ENCODE measurements around the gene SLC18A3. TPM values are rescaled to one million over a fixed set of nuclear protein-coding genes. Genes with fewer than 3 reads are reported as not detected.

SLC18A3 gene
- total RNA-seq, 1 experiment from 2014 or later: not detected

GRCh38 chr10:49642311-49642710 lies 32.2 kb downstream of the SLC18A3 start:
- no peak overlapping the region for H3K27ac ChIP-seq (ENCODE audit: insufficient read length, low read depth, low read length)
- no peak overlapping the region for H3K9ac ChIP-seq (ENCODE audit: extremely low read depth, insufficient read length, low read length)
- no peak for DNase-seq
- H3K4ac ChIP-seq (ENCODE audit: low read depth, low read length): no peak overlapping the region
- peaks cover 51% of the 10 kb centered on the region for H3K27me3 Mint-ChIP-seq (ENCODE audit: low read depth)
- H4K20me1 ChIP-seq (ENCODE audit: control insufficient read depth, insufficient read depth, insufficient read length): no peaks in the 10 kb centered on the region
- H2BK5ac ChIP-seq (ENCODE audit: insufficient read length, low read length): no peak overlapping the region
- no peak overlapping the region for H3K23ac ChIP-seq (ENCODE audit: insufficient read length, low read depth, low read length)
- no peaks in the 10 kb centered on the region for H3K79me2 ChIP-seq (ENCODE audit: insufficient read depth, low read length)
- no peaks in the 10 kb centered on the region for H3K9me3 ChIP-seq (ENCODE audit: control insufficient read depth, low read depth, low read length)
- WGBS (ENCODE audit: extremely low coverage, insufficient read length, low lambda C conversion rate): no CpG with 5 or more reads among the region's 3 CpGs
- H2BK20ac ChIP-seq (ENCODE audit: low read depth, low read length, poor library complexity, severe bottlenecking): no peak overlapping the region
- no peak overlapping the region for H2AK5ac ChIP-seq (ENCODE audit: insufficient read length, low read length)
- H3K4me2 ChIP-seq (ENCODE audit: insufficient read depth, insufficient read length, low read length): no peak overlapping the region
- H3K14ac ChIP-seq (ENCODE audit: insufficient read depth, low read length): no peak overlapping the region; the same call in 1 of the 2 replicates
- peaks cover 0 to 8% of the 10 kb centered on the region in 2 experiments; a peak in 1 of 4 replicates for H3K4me1 Mint-ChIP-seq
- H3K27me3 ChIP-seq (ENCODE audit: insufficient read depth, low read length): no peaks in the 10 kb centered on the region
- no peaks in the 10 kb centered on the region for H3K36me3 Mint-ChIP-seq (ENCODE audit: insufficient read depth in 1 of 3, low read depth in 3 of 3)
- H3T11ph ChIP-seq (ENCODE audit: low read length): no peak overlapping the region
- H2BK120ac ChIP-seq (ENCODE audit: low read depth, low read length, poor library complexity, severe bottlenecking): no peak overlapping the region
- no peak overlapping the region for H4K5ac ChIP-seq (ENCODE audit: insufficient read length, low read depth, low read length)
- no peak overlapping the region for H2AFZ ChIP-seq (ENCODE audit: low read length)
- no peak overlapping the region for H3K4me3 Mint-ChIP-seq
- H4K91ac ChIP-seq (ENCODE audit: insufficient read length, low read depth, low read length): no peak overlapping the region
- no peak overlapping the region for H3K18ac ChIP-seq (ENCODE audit: insufficient read length, low read depth, low read length)
- H3K27ac Mint-ChIP-seq: no peak overlapping the region
- no peak overlapping the region for H2BK15ac ChIP-seq (ENCODE audit: low read depth, low read length)
- no peaks in the 10 kb centered on the region for H3K23me2 ChIP-seq (ENCODE audit: insufficient read length, low read depth, low read length, poor library complexity, severe bottlenecking)
- no peaks in the 10 kb centered on the region for H3K9me3 Mint-ChIP-seq
- H3K4me1 ChIP-seq (ENCODE audit: insufficient read depth, low read length): no peaks in the 10 kb centered on the region
- H2BK12ac ChIP-seq (ENCODE audit: insufficient read length, low read depth, low read length): no peak overlapping the region
- H3K56ac ChIP-seq (ENCODE audit: insufficient read length, low read depth, low read length): no peak overlapping the region
- H4K8ac ChIP-seq (replicated peaks; ENCODE audit: insufficient read length, low read depth, low read length): no peak overlapping the region
- TF ChIP-seq CTCF (conservative IDR thresholded peaks at IDR 0.05): no peak
- no peaks in the 10 kb centered on the region for H3K79me1 ChIP-seq (ENCODE audit: insufficient read depth, low read depth, low read length, poor library complexity, severe bottlenecking)

All from H9 (cell line).